CD4-positive, alpha-beta memory T cell (primary cell): ENCODE data around the gene SLC4A3. TPM values are rescaled to one million over a fixed set of nuclear protein-coding genes. Genes with fewer than 3 reads are reported as not detected.
A peak's percentile ranks its signal among the peaks of the same experiment; 100 is the strongest.

Source experiments
- CTCF ChIA-PET: fragments of 350-600 bp; sonication (Branson Sonifier 250); formaldehyde crosslinking; loops from one replicate; lab custom pipeline; 2021; ENCODE audit warnings: inconsistent platforms; ENCODE audit not compliant: partially characterized antibody; lab: Charles Lee
- POLR2A ChIA-PET: fragments of 350-600 bp; sonication (Branson Sonifier 250); formaldehyde crosslinking; loops from one replicate; lab custom pipeline; 2021; ENCODE audit not compliant: partially characterized antibody; lab: Charles Lee
- DNase-seq, 5 donors: peaks; one replicate each; pipeline versions ENCODE4 v3.0.0 to v3.0.0-alpha.2; 2020 to 2022; ENCODE audit warnings: mixed read lengths in 1 of 5
- H3K27ac ChIP-seq: one replicate; pipeline ENCODE4 v1.7.0; 2013; ENCODE audit warnings: low read depth, low read length
- H3K27me3 ChIP-seq: 2 replicates; pipeline ENCODE4 v1.7.0; 2013; ENCODE audit warnings: mild to moderate bottlenecking, low read length, moderate library complexity; ENCODE audit not compliant: insufficient read depth
- H3K36me3 ChIP-seq: 2 replicates; pipeline ENCODE4 v1.7.0; 2013; ENCODE audit warnings: mild to moderate bottlenecking, low read length, moderate library complexity; ENCODE audit not compliant: insufficient read depth
- H3K4me1 ChIP-seq: 2 replicates; pipeline ENCODE4 v1.7.0; 2013; ENCODE audit warnings: mild to moderate bottlenecking, low read length, moderate library complexity; ENCODE audit not compliant: insufficient read depth
- H3K4me3 ChIP-seq, 2 donors: one replicate each; pipeline ENCODE4 v1.7.0; 2013; ENCODE audit warnings: low read length in 2 of 2, mild to moderate bottlenecking in 1 of 2
- H3K9me3 ChIP-seq, 2 donors: one replicate each; pipeline ENCODE4 v1.7.0; 2013; ENCODE audit warnings: low read length in 2 of 2, control low read depth in 1 of 2; ENCODE audit not compliant: control insufficient read depth in 1 of 2
- H3K27ac Mint-ChIP-seq, 7 donors: one replicate each; pipeline ENCODE4 v1.8.0; 2020 to 2021; ENCODE audit warnings: mixed read lengths in 7 of 7, mild to moderate bottlenecking in 6 of 7, inconsistent platforms in 3 of 7, moderate library complexity in 3 of 7
- H3K27me3 Mint-ChIP-seq, 2 donors: one replicate each; pipeline ENCODE4 v1.8.0; 2020 to 2021; ENCODE audit warnings: mixed read lengths in 2 of 2
- H3K36me3 Mint-ChIP-seq, 2 donors: one replicate each; pipeline ENCODE4 v1.8.0; 2020 to 2021; ENCODE audit warnings: mixed read lengths in 2 of 2, inconsistent platforms in 1 of 2, mild to moderate bottlenecking in 1 of 2
- H3K4me1 Mint-ChIP-seq, 4 donors: one replicate each; pipeline ENCODE4 v1.8.0; 2020 to 2021; ENCODE audit warnings: mixed read lengths in 4 of 4, mild to moderate bottlenecking in 1 of 4
- H3K4me3 Mint-ChIP-seq, 8 donors: one replicate each; pipeline ENCODE4 v1.8.0; 2020 to 2021; ENCODE audit warnings: mixed read lengths in 8 of 8, mild to moderate bottlenecking in 7 of 8, moderate library complexity in 6 of 8, inconsistent platforms in 3 of 8
- H3K9me3 Mint-ChIP-seq, 8 donors: one replicate each; pipeline ENCODE4 v1.8.0; 2020 to 2021; ENCODE audit warnings: mixed read lengths in 8 of 8, mild to moderate bottlenecking in 5 of 8, inconsistent platforms in 3 of 8, moderate library complexity in 1 of 8
- intact Hi-C: fragments of 100-400 bp; cut with micrococcal nuclease; formaldehyde crosslinking; loops from one replicate; pipeline ENCODE4 v1.15.1; 2023
- polyA plus RNA-seq, 2 donors: library from polyadenylated mRNA; unstranded; fragments of 300-500 nt; fragmentation: Illumina TruSeq; gene quantifications; one replicate each; pipeline ENCODE4 v1.2.3, GENCODE V29; 2021
- total RNA-seq, 2 experiments: library from RNA; stranded (reverse); gene quantifications; one replicate each; pipeline ENCODE4 v1.2.3, GENCODE V29; 2021

Gene SLC4A3
- total and polyA plus RNA-seq, 4 experiments from 2014 or later = not detected

DNA sequence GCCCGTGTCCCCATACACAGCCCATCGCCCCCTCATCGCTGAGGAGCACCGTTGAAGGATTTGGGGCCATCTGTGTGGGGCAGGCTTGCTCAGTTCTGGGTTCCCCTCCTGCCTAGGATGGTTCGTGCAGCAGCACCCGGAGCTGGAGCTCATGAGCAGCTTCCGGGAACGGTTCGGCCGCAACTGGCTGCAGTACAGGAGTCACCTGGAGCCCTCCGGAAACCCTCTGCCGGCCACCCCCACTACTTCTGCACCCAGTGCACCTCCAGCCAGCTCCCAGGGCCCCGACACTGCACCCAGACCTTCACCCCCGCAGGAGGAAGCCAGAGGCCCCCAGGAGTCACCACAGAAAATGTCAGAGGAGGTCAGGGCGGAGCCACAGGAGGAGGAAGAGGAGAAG lies 19.5 kb upstream of the SLC4A3 start:
- H3K36me3 ChIP-seq = peaks cover 23% of the 10 kb centered on the region
- Mint-ChIP-seq H3K27ac (no peak overlapping the region), H3K4me1 (peaks cover 8 to 14% (median 10%) of the 10 kb centered on the region in 4 donors)

DNA sequence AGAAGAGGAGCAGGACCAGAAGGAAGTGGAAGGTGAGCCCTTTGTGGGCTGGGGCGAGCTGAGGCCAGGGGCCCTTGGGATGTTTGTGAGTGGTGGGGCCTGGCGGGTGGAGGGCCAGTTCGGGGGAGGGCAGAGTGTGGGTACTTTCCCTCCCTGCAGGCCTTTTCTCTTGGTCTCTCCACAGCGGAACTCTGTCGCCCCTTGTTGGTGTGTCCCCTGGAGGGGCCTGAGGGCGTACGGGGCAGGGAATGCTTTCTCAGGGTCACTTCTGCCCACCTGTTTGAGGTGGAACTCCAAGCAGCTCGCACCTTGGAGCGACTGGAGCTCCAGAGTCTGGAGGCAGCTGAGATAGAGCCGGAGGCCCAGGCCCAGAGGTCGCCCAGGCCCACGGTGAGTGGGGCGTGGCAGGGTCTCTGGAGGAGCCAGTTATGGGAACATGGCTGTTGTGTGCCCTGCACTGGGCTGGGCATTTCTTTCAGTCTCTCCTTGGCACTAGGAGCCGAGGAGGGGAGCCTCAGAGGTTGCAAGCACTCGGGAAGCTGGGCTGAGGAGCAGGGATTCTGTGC lies 18.9 kb upstream of the SLC4A3 start:
- Mint-ChIP-seq H3K4me3 (no peak overlapping the region), H3K9me3 (no peaks in the 10 kb centered on the region), H3K27ac (no peak overlapping the region), H3K27me3 (no peaks in the 10 kb centered on the region), H3K4me1 (peaks cover 9 to 15% (median 11%) of the 10 kb centered on the region in 4 donors), H3K36me3 (peaks cover 53 to 57% of the 10 kb centered on the region in 2 donors)
- intact Hi-C loops = no loop called here
- H3K27ac ChIP-seq = no peak overlapping the region
- ChIA-PET CTCF (no interaction called here), POLR2A (interaction anchor here (0.6 kb wide), 1 partner anchor 702 kb away, joined by 3 read pairs; no protein-coding TSS in a partner anchor)
- DNase-seq = no peak
- H3K4me1 ChIP-seq = peaks cover 6% of the 10 kb centered on the region
- no peaks in the 10 kb centered on the region for H3K9me3 ChIP-seq
- no peak overlapping the region for H3K4me3 ChIP-seq
- no peaks in the 10 kb centered on the region for H3K27me3 ChIP-seq
- peaks cover 23% of the 10 kb centered on the region for H3K36me3 ChIP-seq

More for the DNA sequence above, 19.5 kb upstream of the SLC4A3 start:
- peaks cover 53 to 58% of the 10 kb centered on the region in 2 donors for H3K36me3 Mint-ChIP-seq
- no peaks in the 10 kb centered on the region for H3K9me3 ChIP-seq
- H3K27me3 Mint-ChIP-seq = no peaks in the 10 kb centered on the region
- peaks cover 6% of the 10 kb centered on the region for H3K4me1 ChIP-seq
- ChIA-PET POLR2A (interaction anchor here (0.6 kb wide), 1 partner anchor 702 kb away, joined by 3 read pairs; no protein-coding TSS in a partner anchor), CTCF (no interaction called here)
- intact Hi-C loops = no loop called here
- H3K27ac ChIP-seq = no peak overlapping the region
- no peak overlapping the region for H3K4me3 Mint-ChIP-seq
- no peaks in the 10 kb centered on the region for H3K9me3 Mint-ChIP-seq
- no peak for DNase-seq
- no peaks in the 10 kb centered on the region for H3K27me3 ChIP-seq
- H3K4me3 ChIP-seq = no peak overlapping the region

- H3K27me3 Mint-ChIP-seq = no peaks in the 10 kb centered on the region
- intact Hi-C loops = no loop called here
- no peaks in the 10 kb centered on the region for H3K9me3 Mint-ChIP-seq
- Histone ChIP-seq H3K4me3 (no peak overlapping the region), H3K9me3 (no peaks in the 10 kb centered on the region), H3K36me3 (peaks cover 23% of the 10 kb centered on the region), H3K27ac (no peak overlapping the region), H3K4me1 (peaks cover 6% of the 10 kb centered on the region), H3K27me3 (no peaks in the 10 kb centered on the region)
- ChIA-PET CTCF (no interaction called here), POLR2A (no interaction called here)
- peaks cover 50% of the 10 kb centered on the region in 2 donors for H3K36me3 Mint-ChIP-seq
- H3K4me1 Mint-ChIP-seq = peaks cover 9 to 15% (median 11%) of the 10 kb centered on the region in 4 donors
- H3K27ac Mint-ChIP-seq = no peak overlapping the region
- no peak for DNase-seq
- H3K4me3 Mint-ChIP-seq = no peak overlapping the region
These were observed 18.2 kb upstream of the SLC4A3 start for GRCh38 chr2:219609149-219609750.

DNA sequence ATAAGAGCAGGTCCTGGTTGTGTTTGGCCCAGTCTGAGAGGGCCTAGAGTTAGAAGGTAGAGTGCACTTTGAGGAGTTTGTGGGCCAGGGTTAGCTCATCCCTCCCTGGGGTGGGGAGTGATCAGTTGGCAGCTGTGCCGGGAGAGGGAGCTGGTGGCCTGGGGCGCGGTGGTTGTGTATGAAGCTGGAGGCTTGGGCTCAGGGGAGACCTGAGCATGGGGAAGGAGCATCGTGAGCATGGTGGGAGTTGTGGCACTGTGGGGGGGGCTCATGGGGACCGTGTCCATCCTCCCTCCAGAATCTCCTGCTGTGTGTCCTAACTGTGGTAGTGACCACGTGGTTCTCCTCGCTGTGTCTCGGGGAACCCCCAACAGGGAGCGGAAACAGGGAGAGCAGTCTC lies 16.1 kb upstream of the SLC4A3 start:
- Mint-ChIP-seq H3K4me3 (no peak overlapping the region), H3K4me1 (peaks cover 9 to 16% (median 12%) of the 10 kb centered on the region in 4 donors), H3K27me3 (no peaks in the 10 kb centered on the region), H3K27ac (no peak overlapping the region), H3K36me3 (peaks cover 47 to 50% of the 10 kb centered on the region in 2 donors), H3K9me3 (no peaks in the 10 kb centered on the region)
- intact Hi-C loops = no loop called here
- H3K4me1 ChIP-seq = peaks cover 6% of the 10 kb centered on the region
- H3K9me3 ChIP-seq = no peaks in the 10 kb centered on the region
- H3K27me3 ChIP-seq = no peaks in the 10 kb centered on the region
- peaks cover 12% of the 10 kb centered on the region for H3K36me3 ChIP-seq
- no peak for DNase-seq
- ChIA-PET POLR2A (no interaction called here), CTCF (interaction anchor here (1.0 kb wide), 1 partner anchor 11 kb away, joined by 3 read pairs; no protein-coding TSS in a partner anchor)
- H3K4me3 ChIP-seq = no peak overlapping the region
- no peak overlapping the region for H3K27ac ChIP-seq

DNA sequence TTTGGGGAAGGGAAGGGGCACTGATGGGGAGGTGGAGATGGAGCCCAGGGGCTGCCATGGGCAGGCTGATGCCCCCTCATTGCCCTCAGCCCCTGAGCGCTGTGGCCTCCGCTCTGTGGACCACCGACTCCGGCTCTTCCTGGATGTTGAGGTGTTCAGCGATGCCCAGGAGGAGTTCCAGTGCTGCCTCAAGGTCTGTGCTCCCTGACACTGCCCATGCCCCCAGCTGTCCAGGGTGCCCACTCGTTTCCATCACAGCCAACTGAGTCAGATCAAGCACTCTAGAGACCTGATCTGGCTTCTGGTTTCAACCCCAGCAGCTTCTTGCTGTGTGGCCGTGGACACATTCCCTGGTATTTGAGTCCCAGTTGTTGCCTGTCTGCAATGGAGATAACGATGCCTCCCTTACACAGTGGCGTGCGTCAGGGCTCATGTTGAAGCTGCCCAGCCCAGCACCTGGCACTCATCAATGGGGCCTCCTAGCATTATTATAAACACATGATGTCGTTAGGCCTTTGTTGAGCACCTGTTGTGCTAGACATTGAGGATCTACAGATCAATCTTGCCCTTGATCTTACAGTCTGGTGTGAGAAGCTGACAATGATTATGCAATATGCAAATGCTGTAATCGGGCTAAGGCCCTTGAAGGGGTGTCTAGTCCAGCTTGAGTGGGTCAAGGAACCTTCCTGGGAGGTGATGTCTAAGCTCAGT lies 15.4 kb upstream of the SLC4A3 start:
- no peak for DNase-seq
- Histone ChIP-seq H3K4me3 (no peak overlapping the region), H3K27ac (no peak overlapping the region), H3K4me1 (peaks cover 6% of the 10 kb centered on the region), H3K36me3 (peaks cover 7% of the 10 kb centered on the region), H3K27me3 (no peaks in the 10 kb centered on the region), H3K9me3 (no peaks in the 10 kb centered on the region)
- Mint-ChIP-seq H3K4me1 (peaks cover 9 to 16% (median 12%) of the 10 kb centered on the region in 4 donors), H3K36me3 (peaks cover 40 to 43% of the 10 kb centered on the region in 2 donors), H3K9me3 (no peaks in the 10 kb centered on the region), H3K27ac (peak overlapping the region in 4 of 7 donors; percentile 2 to 46 (median 4)), H3K4me3 (peak overlapping the region in 2 of 8 donors; percentile 1 to 48), H3K27me3 (no peaks in the 10 kb centered on the region)
- ChIA-PET CTCF (no interaction called here), POLR2A (no interaction called here)
- intact Hi-C loops = no loop called here

DNA sequence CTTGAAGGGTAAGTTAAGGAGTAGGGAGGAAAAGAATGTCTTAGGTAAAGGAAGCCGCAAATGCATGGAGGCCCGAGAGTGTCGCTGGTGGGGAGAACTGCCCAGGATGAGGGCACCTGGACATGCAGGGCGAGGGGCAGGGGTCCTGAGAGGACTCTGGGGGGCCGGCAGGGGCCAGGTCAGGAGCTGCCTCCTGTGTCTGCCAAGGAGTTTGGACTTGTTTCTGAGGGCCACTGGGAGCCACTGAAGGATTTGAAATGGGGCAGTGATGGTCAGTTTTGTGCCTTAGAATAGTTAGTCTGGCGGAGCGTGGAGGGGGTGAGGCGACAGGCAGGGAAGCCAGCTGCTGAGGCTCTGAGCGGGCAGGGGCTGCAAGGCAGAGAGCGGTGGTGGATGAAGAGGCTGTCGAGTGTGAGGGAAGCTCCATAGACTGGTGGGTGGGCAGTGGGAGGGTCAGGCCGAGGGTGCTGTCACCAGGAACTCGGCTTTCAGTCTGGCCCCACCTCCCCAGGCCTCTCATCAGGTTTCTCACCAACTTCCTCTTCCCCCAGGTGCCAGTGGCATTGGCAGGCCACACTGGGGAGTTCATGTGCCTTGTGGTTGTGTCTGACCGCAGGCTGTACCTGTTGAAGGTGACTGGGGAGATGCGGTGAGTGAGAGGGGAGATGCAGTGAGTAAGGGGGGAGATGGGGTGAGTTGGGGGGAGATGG lies 14.7 kb upstream of the SLC4A3 start:
- intact Hi-C loops = no loop called here

More for the DNA sequence above, 14.7 kb upstream of the SLC4A3 start:
- H3K36me3 Mint-ChIP-seq = peaks cover 33 to 36% of the 10 kb centered on the region in 2 donors
- peak overlapping the region in 4 of 7 donors; percentile 2 to 46 (median 4) for H3K27ac Mint-ChIP-seq
- Histone ChIP-seq H3K9me3 (no peaks in the 10 kb centered on the region), H3K4me1 (peaks cover 6% of the 10 kb centered on the region), H3K36me3 (peaks cover 7% of the 10 kb centered on the region), H3K4me3 (no peak overlapping the region), H3K27me3 (no peaks in the 10 kb centered on the region), H3K27ac (no peak overlapping the region)
- DNase-seq = peak in 1 of 5 donors; percentile 57
- H3K4me1 Mint-ChIP-seq = peaks cover 9 to 16% (median 12%) of the 10 kb centered on the region in 4 donors
- CTCF ChIA-PET = no interaction called here
- no peaks in the 10 kb centered on the region for H3K27me3 Mint-ChIP-seq
- H3K4me3 Mint-ChIP-seq = peak overlapping the region in 3 of 8 donors; percentile 1 to 53 (median 22)
- H3K9me3 Mint-ChIP-seq = no peaks in the 10 kb centered on the region
- POLR2A ChIA-PET = no interaction called here
